Cerebellar nuclear complex (tissue), 1 donor: Measurements from ENCODE around the gene IGSF23.
"Not testable (repeated sequence)": the region's sequence is repeated elsewhere in the genome, so short reads cannot be mapped to it uniquely, and the experiment has no call there.

Experiments
- DNase-seq, 2 experiments: peaks; one replicate each; lab custom pipeline; 2025; lab: John Stamatoyannopoulos, UW

Gene IGSF23

DNA sequence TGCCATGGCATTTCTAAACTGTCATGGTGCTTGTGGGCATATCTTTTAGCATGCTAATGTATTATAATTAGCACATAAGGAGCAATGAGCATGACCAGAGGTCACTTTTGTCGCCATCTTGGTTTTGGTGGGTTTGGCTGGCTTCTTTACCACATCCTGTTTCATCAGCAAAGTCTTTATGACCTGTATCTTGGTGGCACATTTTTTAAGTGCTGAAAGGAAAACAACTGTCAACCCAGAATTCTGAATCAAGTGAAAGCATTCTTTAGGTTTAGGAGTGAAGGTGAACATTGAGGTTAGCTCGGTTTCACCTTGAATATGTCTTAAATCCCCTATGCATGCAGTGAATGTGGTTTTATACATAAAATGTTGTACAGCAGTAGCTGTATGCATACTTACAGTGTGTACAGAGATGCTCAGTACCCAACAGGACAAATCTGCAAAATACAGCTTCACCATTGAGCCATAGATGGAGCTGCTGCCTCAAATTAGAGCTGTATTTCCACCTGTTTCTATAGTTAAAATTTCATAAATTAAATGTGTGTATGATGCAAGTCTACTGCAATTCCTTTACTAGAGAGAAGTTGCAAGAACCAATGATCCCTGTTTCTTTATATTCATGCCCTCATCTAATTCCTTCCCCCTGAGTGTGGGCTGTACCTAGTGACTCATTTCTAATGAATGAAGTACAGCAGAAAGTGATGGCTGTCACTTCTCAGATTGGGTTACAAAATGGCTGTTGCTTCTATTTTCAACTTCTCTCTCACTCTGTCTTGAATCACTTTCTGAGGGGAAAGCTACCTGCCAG, 25.2 kb upstream of the IGSF23 start:
- DNase-seq = no peak

DNA sequence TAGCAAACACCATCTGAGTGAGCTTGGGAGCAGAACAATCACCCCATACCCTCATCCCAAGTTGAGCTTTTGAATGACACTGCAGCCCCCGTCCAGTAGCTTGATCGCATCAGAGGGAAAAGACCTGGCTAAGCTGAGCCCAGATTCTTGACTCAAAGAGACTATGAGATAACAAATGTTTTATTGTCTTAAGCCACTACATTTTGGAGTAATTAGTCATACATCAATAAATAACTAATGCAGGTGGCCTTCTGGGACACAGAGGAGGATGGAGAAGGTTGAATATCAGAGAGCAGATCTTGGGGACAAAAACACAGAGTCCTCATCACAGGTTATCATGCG, 24.6 kb upstream of the IGSF23 start:
- DNase-seq = no peak

DNA sequence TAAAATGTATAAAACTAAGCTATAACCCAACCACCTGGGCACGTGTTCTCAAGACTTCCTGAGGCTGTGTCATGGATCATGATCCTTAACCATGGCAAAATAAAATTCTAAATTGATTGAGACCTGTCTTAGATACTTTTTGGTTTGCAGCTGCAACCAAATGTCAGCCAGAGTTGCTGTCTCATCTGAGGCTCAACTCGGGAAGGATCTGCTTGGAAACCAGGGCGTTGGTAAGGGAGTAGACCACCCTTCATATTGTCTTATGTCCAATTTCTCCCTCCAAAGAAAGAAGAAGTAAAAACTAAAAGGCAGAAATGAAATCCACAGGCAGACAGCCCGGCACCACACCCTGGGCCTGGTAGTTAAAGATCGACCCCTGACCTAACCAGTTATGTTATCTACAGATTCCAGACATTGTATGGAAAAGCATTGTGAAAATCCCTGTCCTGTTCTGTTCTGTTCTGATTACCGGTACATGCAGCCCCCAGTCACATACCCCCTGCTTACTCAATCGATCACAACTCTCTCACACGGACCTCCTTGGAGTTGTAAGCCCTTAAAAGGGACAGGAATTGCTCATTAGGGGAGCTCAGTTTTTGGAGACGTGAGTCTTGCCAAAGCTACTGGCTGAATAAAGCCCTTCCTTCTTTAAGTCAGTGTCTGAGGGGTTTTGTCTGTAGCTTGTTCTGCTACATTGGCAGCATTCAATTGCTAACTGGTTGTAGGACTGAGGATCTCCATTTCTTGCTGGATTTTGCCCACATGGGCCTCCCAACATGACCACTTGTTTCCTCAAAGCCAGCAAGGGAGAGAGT, 22.9 kb upstream of the IGSF23 start:
- no peak for DNase-seq

DNA sequence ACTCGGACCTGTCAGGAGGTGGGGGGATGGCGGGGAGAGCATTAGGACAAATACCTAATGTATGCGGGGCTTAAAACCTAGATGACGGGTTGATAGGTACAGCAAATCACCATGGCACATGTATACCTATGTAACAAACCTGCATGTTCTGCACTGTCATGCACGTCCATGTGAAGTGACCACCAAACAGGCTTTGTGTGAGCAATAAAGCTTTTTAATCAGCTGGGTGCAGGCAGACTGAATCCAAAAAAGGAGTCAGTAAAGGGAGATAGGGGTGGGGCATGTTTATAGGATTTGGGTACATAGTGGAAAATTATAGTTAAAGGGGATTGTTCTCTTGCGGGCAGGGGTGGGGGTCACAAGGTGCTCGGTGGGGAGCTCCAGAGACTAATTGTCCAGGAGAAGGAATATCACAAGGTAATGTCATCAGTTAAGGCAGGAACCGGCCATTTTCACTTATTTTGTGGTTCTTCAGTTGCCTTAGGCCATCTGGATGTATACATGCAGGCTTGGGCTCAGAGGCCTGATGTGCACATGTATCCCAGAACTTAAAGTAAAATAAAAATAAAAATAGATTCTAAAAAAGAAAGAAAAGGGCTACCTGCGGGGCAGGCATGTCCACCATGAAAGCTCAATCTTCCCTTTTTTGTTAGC, 21.9 kb upstream of the IGSF23 start:
- DNase-seq = not testable (repeated sequence)

DNA sequence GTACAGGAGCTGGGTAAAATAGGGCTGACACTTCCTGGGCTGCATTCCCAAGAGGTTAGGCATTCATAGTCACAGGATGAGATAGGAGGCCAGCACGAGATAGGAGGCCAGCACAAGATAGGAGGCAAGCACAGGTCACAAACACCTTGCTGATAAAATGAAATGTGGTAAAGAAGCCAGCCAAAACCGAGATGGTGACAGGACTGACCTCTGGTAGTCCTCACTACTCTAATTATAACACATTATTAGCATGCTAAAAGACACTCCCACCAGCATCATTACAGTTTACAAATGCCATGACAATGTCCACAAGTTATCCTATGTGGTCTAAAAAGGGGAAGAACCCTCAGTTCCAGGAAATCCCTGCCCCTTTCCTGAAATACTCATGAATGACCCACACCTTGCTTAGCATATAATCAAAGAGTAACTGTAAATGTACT, 20.9 kb upstream of the IGSF23 start:
- DNase-seq = no peak

DNA sequence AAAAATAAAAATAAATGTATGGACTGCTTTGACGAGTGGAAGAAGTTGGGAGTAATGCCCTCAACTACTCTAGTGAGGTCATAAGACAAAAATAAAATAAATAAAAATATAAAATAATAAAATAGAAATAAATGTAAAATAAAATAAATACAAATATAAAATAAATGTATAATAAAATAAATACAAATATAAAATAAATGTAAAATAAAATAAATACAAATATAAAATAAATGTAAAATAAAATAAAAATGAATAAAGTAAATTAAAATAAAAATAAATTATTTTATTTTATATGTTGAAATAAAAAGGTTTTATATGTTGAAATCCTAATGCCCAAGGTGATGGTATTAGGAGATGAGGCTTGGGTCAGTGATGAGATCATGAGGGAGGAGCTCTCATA, 20.1 kb upstream of the IGSF23 start:
- no peak for DNase-seq

DNA sequence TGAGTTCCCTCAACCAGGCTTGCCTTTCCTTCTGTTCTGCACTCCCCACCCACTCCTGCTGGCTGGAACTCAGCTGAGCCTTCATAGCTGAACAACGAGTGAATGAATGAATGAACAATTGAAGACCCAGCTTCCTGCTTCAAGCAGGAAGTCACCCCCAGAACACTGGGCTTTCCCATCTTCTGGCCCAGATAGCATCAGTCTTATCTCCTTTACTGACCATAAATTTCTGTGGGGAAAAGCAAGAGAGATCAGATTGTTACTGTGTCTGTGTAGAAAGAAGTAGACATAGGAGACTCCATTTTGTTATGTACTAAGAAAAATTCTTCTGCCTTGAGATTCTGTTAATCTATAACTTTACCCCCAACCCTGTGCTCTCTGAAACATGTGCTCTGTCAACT, 19.5 kb upstream of the IGSF23 start:
- not testable (repeated sequence) for DNase-seq

DNA sequence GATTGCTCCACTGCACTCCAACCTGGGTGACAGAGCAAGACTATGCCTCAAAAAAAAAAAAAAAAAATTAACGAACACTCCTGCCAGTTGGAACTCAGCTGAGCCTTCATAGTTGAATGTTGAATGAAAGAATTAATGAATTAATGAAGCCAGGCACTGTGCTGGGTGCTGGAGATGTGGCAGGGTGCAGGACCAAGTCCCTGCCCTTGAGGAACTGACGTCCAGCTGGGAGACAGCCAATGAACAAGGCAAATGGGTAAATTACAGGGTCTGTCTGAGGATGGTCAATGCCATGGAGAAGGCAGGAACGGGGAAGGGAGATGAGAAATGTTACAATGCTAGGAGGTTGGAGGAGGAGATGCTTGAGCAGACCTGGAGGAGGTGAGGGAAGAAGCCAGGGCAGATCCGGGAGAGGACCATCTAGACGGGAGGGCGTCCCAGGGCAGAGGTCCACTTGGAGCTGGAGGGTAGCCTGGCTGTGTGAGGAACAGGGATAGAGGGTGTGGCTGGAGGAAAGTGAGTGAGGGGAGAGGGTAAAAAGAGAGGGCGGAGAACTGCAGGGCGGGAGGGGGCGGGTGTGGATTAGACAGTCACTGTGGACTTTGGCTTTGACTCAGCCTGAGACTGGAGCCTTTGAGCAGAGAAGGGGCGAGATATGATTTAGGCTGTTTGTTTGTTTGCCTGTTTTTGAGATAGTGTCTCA, 16.8 kb upstream of the IGSF23 start:
- DNase-seq = no peak

DNA sequence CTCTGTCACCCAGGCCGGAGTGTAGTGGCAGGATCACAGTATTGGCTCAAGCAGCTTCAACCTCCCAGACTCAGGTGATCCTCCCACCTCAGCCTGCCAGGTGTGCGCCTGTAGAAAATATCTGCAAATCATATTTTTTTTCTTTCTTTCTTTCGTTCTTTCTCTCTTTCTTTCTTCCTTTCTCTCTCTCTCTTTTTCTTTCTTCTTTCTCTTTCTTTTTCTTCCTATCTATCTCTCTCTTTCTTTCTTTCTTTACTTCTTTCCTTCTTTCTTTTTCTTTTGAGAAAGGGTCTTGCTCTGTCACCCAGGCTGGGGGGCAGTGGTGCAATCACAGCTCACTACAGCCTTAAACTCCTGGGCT, 16.3 kb upstream of the IGSF23 start:
- no peak for DNase-seq

DNA sequence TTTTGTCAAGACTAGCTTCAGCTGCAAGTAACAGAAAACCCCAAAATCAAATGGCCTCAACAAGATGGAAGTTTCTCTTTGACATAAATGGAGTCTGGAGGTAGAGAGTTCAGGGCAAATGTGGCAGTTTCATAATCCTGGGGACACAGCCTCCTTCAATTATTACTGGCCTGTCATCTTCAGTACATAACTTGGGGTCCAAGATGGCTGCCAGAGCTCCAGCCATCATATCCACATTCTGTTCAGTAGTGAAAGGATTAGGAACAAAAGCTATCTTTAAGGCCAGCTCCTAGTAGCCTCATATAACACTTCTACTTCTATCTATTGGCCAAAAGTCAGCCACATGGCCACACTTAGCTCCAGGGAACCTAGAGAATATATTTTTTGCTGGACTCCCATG, 15.0 kb upstream of the IGSF23 start:
- no peak for DNase-seq

DNA sequence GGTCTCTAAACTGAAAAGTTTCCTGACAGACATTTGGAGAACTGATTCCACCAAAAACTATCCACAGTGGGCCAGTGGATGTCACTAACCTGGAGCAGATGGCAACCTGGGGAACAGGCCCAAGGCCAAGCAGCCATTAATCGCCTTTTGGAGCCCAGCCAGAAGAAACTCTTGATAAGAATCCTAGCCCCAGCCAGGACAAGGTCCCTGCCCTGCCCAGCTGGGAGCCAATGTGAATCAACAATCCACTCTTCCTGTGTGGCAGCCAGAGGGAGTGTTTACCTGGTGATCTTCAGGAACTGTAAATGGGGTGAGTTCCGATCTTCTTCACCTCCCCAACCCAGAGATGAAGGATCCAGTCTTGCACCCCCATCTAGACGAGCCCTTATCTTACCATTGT, 14.5 kb upstream of the IGSF23 start:
- DNase-seq = no peak

DNA sequence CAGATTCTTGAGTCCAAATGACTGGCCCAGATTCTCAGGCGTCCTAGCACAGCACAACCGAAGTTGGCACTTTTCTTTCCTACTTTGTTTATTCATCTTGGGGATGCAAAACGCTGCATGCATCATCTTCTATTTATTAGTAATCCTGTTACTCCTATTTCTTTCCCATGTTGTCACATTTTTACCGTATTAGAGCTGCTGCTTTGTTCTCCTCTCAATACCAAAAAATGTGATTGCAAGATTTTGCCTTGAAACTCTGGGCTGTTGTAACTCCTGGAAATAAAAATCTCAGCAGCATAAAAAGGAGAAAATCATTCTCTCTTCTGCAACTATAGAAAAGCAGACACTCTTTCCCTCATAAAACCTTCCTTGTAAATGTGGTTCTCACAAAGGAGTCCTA, 12.9 kb upstream of the IGSF23 start:
- DNase-seq = no peak

DNA sequence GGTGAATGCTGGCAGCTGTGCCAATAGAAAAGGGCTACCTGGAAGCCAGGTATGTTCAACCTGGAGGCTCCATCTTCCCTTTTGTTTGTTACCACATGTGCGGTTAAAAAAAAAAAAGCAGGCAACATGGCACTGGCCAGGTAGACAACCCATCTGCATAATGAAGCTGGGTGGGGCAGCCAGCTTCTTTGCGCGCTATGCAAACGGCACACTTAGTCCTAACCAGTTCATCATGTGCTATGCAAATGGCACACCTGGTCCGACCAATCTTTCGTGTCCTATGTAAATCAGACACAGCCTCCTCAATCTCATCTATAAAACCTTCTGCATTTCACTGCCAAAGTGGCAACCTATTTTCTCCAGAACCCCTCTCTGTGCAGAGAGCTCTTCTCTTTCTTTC, 11.3 kb upstream of the IGSF23 start:
- no peak for DNase-seq

DNA sequence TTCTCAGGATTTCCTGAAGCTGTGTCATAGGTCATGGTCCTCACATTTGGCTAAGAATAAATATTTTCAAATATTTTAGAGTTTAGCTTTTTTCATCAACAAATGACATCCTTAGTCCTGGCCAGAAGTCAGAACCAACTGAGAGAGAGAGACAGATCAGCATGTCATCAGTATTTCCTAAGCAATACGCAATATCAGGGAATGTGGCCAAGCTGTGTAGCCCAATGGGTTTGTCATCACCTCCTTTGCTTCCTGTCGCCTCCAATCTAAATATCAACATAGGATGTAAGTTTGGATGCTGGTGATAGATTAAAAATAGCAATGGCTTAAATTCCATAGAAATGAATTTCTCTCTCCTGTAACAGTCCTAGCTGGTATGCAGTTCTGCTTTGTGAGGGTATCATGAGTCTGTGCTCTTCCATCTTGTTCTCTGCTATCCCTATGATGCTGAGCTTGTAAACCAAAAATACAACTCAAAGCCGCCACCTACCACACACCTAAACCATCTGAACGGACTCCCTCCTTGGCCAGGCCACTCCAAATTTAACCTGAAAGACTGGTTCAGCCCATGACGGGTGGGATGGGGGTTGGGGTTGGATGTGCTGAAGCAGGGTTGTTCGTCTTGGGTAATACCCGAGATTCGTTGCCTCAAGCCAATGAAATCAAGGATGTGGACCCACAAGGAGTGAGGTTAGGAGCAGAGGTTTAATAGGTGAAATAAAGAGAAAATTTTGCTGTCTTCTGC, 10.0 kb upstream of the IGSF23 start:
- no peak for DNase-seq

DNA sequence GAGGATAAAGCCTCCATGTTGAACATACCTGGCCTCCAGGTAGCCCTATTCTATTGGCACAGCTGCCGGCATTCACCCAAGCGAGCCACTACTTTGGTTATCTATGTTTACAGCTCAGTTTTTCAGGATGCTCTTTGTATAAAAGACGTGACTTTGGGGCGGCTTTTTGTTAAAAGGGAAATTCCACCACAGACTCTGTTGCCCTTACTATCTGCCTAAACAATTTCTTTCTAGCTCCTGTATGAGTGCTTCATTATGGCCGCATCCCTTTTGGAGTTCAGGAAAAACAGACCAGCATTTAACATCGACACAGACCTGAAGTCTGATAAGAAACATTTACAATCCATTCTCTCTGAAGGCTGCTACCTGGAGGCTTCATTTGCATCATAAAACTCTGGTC, 9.1 kb upstream of the IGSF23 start:
- DNase-seq = no peak

DNA sequence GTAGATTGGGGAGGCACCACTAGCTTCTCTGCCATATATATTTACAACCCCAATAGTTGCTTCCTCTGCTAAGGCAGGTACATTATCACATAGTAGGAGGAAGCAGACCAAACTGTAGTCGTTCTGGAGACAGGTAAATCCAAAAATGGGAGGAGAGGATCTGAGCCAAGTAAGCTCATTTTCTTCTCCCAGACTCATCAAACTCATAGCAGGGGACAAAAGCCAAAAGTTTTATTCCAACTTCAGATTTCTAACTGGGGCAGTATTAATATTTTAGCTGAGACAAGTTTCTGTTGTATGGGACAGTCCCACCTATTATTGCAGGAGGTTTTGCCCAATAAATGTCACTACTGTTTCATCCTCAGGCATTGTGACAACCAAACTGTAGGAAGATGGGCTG, 7.8 kb upstream of the IGSF23 start:
- DNase-seq = no peak

DNA sequence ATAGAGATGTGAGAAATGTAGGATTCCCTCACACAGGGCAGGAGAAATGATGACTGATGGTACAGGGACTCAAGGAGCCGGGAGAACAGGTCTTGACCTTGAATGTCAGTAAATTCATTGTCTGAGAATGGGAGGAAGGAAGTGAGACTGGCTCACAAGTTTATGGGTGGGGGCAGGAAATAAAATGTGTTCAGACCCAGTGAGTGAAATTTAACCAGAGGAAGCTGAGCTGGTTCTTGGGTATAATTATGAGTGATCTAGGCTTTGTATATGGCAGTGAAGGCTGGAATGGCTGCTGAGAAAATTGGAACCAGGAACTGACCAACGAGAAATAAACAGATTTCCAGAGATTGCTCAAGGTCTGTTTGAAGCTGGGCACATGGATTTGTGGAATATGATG, 6.3 kb upstream of the IGSF23 start:
- no peak for DNase-seq

DNA sequence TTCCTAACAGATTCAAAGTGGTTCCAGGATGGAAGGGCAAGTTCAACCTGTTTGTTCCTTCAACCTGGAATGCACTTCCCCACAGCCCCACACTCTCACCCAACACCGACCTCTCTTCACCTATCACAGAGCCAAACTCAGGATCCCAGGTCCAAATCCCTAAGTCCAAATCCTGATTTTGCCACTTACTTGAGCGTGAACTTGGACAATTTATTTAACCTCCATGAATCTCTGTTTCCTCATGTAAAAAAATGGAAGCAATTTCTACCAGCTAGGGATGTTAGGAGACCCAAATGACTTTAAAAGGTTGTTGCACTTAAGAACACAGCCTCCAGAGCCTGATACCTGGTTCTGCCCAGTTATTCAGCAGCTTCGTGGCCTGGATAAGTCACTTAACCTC, 5.4 kb upstream of the IGSF23 start:
- no peak for DNase-seq

DNA sequence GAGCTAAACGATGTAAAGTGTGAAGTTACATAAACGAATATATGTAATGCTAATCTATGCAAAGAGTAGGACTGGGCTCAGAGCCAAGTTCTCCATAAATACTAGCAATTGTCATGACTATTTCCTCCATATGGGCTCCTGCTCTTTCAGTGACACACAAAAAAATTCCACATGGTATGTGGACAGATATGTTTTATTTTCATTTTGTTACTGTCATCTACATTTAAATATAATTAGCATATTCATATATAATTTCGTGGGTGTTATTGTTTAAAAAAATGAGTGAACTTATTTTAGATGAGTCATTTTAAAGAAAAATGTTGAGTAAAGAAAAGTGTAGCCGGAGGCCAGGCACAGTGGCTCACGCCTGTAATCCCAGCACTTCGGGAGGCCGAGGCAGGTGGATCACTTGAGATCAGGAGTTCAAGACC, 5.0 kb upstream of the IGSF23 start:
- no peak for DNase-seq

DNA sequence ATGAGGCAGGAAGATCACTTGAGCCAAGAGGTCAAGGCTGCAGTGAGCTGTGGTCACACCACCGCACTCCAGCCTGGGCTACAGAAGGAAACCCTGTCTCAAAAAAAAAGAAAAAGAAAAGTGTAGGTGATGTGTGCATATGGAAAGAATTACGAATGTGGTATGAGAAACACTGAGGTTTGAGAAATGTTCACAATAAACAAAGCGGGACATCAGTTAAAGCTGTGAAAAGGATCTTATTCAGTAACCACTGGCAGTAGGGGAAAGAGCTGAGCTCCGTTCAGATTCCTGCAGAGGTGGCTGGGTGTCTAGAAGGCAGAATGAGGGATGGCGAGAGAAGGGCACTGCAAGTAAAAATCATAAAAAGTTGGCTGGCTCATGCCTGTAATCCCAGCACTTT, 4.1 kb upstream of the IGSF23 start:
- DNase-seq = no peak

DNA sequence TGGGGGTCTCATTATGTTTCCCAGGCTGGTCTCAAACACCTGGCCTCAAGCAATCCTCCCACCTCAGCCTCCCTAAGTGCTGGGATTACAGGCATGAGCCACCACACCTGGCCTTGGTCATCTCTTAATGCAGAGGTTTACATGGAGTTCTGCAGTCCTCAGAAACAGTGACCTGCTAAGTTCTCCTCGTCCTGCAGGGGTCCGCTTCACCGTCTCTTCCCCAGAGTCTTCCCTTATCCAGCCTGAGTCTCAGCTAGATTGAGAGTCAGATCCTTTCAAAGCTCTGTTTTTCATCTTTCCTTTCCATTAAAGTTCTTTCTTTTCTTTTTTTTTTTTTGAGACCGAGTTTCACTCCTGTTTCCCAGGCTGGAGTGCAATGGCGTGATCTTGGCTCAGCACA, 2.9 kb upstream of the IGSF23 start:
- DNase-seq = not testable (repeated sequence)

DNA sequence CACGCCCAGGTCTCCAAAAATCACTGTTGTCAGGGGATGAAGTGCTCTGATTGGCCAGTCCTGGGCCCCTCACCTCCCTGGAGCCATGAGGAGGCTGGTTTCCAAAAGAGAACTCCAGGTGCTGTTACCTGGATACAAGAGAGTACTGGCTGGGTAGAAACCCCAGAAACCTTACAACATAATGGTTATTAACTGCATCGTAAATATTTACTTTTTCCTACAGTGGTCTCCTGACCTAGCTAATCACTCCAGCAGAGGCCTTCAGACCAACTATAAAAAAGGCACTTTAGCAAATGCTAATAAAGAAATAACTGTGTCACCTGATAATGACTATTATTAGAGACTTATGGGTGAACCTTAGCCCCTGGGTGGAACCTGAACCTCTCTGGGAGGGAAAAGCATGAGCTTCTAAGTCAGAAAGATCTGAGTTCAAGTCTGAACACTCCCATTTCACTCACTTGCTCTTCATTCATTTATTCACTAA, 1.5 kb upstream of the IGSF23 start:
- no peak for DNase-seq
